Measurements from ENCODE around the gene WDR75.
"Not testable (repeated sequence)": the region's sequence is repeated elsewhere in the genome, so short reads cannot be mapped to it uniquely, and the experiment has no call there.

The WDR75 gene

DNA sequence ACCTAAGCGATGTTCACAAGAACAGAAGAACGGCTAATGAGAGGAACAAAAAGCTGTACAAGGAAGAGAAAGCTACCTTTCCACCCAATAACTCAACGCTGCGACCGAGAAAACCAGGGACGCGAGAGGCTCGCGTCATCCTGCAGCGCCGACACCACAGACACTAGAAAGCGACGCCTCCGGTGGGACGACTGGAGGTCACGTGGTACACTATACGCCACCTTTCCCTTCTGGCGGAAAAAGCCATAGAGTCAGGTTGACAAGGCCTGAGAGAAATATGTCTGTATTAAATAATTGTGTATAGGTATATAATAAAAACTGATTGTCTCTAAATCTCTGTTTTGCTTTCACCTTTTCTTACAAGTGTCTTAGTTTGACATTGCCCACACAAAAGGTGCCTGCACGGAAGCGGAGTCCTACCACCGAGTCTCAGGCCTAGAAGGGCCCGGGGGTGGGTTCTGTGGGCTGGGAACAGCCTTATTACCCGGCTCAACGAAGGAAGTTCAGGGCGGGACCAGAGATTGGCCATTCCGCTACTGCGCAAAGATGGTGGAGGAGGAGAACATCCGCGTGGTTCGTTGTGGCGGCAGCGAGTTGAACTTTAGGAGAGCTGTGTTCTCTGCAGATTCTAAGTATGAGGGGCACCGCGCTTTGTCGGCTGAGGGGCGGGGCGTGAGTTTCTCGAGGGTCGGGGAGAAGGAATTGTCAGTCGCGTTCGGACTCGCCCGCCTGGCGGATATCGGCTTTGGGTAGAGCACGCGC, at the start of gene WDR75:
WDR75 (plus strand) TSS at position 528 of the 762 bp plus-strand sequence; CDS start at position 547, 19 bp downstream.
- DNase-seq, result peak; percentile 94
- ATAC-seq, result peak; percentile 93

DNA sequence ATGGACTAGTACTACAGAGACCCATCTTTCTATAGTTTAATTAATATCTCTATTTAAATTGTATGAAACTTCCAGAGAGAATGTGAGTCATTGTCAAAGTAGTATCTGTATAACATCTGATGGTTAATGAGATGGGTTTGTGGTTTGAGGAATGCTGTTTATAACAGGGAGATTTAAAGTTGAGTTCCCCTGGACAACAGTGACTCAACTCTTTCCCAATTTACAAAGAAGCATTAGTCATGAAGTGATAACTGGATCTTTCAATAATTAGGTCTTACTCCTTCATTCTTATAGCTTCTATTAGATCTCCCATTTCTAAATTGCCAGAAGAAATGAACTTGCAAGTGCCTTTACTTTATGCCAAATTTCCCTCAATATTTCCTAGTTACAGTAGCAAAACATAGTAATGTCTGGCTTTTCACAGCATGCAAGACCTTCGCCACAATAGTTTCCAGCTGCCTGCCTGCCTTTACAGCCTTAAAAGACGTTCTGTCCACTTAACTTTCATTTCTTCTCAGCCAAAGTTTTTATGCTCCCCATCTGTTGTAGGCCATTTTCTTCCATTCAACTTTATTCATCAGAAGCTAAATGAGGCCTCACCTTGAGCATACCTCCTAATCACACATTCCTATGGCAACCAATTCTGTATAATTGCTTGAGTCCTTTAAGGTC, 47.7 kb upstream of the WDR75 start:
- ATAC-seq (no peak), DNase-seq (no peak)

DNA sequence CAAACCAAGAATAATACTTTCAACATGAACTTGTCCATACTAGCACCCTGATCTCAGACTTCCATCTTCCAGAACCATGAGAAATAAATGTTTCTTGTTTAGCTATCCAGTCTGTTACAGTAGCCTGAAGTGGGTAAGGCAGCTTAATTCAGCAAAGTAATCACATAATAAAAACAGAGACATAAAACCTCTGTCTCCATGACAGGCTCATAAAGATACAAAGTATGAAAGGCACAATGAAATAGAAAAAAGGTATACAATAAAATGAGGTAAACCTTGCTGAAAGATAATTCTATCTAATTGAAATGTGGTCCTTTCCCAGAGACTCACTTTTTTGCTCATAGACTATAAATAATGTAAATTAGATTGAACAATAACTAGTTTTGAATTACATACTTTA, 46.7 kb upstream of the WDR75 start:
- ATAC-seq (no peak), DNase-seq (no peak)

DNA sequence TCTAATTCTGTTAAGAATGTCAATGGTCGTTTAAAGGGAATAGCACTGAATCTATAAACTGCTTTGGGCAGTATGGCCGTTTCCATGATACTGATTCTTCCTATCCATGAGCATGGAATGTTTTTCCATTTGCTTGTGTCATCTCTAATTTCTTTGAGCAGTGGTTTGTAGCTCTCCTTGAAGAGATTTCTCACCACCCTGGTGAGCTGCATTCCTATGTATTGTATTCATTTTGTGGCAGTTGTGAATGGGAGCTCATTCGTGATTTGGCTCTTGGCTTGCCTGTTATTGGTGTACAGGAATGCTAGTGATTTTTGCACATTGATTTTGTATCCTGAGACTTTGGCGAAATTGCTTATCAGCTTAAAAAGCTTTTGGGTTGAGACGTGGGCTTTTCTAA, 38.3 kb upstream of the WDR75 start:
- DNase-seq, result no peak
- ATAC-seq, result no peak

DNA sequence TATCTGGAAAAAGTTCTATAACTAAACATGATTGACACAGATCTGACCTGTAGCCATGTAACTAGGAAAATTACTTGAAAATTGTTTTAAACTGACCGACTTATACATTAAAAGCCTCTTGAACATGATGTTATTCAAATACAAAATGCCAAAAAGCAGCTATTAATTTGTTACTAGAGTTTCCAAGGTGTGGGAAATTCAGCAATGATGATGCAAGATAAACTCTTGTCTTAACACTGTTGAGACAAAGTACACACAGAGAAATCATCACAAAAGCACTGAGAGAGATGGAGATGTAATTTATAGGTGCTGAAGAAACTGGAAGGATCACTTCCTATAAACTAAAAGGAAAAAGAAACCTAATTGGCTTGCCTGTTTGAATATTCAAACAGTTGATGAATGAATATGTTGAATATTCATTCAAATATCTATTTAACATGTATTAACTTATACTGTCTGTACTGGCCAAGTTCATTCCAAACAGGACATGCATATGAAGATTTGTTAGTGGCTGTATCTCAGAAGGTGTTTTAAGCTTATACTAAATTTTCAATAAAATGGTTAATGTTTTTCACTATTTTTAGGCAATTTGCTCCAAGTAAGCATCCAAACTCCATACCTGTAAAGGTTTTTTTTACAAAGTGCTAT, 34.6 kb upstream of the WDR75 start:
- no peak for DNase-seq
- no peak for ATAC-seq

DNA sequence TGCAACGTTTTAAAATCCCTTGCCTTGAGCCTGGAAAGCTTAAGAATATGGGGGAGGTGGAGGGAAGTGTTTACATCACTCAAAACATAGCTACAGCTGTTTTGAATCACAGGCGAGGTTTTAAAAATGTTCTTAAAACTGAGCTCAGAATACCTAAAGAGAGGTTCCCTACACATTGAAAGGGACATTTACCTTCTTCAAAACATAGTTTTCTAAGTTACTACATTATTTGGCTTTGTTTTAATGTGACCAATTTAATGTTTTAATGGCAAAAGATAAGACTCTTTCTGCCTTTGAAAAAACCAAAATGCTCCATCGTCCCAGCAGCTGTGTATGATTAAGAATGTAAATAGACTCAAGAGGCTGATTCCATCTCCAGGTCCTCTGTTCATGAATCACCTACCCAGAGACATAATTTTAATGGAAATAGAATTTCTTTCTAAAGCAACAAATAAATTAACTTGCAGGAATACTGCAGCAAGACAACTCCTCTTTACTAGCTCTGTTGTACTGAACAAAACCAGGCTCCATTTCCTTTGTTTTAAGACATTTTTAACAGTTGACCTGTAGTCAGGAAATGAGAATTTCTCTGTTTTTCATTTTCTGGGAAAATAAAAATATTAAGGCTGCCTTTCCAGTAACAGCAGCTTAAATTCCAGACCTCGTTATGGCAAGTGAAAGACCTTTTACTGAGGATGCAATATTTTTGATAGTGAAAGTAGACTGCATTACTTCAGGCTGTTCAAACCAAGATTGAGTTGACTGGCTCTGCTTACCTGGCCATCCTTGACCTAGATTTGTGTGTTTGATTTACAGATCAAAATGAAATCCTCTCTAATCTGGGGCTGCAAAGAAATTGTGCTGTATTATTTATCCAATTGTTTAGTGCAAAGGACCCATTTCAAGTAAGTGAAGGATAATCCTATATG, 33.7 kb upstream of the WDR75 start:
- ATAC-seq (no peak), DNase-seq (no peak)

DNA sequence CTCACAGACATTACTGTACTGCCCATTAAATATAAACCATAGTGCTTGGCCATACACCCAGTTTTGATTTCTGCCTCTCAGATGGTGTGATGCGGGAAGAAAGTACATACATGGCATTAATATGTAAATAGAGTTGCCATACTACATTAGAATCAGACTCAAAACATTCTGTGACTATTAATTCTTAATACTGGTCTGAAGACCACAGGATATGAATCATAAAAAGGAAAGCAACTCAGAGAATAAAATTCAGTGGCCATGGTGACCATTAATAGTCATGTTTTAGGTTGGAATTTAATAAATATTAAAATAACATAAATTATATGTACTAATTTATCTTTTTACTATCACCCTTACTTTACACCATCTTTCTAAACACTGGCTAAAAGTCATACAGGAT, 33.0 kb upstream of the WDR75 start:
- no peak for ATAC-seq
- no peak for DNase-seq

DNA sequence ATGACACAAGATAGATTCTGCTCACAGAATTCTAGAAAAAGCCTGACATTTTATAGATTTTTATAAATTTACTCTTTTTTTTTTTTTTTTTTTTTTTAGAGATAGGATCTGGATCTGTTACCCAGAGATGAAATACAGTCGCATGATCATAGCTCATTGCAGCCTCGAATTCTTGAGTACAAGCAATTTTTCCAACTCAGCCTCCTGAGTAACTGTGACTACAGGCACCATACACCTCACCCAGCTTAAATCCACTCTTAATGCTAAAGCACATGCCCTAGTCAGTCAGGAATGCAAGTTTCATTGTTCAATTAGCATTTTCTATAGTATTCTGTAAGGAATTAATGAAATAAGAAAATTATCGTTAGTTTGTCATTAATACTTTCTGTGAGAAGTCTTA, 32.1 kb upstream of the WDR75 start:
- DNase-seq, result no peak
- ATAC-seq, result peak; percentile 46

DNA sequence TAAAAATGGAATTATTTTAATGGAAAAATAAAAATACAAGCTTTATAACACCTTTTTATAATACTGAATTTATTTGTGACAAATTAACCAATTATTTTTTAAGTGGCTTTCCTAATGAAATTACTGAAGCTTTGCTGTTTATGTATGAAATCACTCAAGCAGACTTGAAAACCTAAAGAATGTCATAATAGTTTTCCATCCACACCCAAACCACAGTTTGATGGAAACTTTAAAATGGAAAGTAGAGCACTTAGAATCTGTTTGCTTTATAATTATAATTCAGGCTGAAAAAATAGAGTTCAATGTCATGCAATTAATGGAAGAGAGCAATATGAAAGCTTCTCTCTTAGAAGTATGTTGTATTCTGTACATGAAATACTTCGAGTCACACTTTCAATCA, 31.6 kb upstream of the WDR75 start:
- ATAC-seq, result peak; percentile 28

DNA sequence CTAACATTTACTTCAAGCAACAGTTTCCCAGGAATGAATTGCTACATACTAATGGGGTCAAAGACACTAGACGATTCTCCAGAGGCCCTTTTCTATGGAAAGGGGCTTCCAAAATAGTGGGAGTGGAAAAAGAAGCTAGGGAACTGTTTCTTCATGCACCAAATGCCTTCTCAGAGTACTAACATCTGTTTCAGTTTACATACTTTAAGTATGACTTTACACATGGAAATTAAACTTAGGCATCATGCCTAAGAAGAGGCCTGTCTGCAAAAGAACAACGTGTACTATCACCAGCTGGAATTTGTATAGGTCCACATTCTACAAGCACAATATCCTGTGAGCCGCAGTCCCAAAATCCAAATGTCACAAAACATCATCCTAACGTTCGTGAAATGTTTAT, 29.4 kb upstream of the WDR75 start:
- ATAC-seq (no peak), DNase-seq (no peak)

More for the DNA sequence above, 31.6 kb upstream of the WDR75 start:
- no peak for DNase-seq

DNA sequence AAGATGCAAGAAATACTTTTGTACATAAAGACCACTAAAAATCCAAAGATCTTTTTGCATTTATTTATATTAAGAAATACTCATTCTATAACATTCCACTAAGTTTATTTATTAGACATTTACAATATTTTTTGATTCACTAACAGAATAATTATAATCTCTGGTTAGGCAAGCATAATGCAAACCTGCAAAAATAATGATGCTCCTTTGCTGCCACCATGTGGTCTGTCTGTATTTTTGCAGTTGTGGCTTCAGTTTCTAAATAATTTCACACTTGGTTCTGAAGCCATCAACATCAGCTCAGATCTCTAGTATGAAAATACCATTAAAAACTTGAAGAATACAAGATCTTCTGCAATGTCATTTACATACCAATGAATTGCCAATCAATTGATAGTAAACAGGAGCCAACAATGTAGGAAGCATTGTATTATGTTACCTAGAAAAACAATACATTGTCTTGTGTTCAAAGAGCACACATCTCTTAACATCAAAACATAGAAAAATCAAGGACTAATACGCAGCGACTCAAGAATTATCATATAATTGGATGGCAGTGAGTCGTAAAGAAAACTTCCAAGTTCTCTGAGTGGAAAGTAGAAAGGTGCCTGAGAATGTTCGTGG, 28.8 kb upstream of the WDR75 start:
- peak; percentile 59 for ATAC-seq
- DNase-seq, result peak; percentile 53

DNA sequence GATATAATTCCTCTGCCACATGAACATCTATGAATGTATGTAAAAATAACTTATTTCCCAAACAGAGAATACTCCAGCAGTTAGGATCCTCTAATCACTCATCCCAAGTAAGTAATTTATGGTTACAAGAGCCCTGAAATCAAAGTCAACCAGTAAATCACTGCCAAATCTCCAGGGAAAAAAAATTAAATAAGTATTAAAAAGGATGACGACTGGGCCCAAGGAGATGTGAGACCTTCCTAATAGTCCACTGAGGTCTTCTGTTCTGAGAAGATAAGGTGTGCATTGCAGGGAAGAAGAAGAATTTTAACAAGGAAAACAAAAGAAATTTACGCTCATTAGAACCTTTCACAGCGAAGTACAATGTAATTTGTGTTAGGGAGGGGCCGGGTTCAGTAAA, 28.0 kb upstream of the WDR75 start:
- no peak for DNase-seq
- no peak for ATAC-seq

DNA sequence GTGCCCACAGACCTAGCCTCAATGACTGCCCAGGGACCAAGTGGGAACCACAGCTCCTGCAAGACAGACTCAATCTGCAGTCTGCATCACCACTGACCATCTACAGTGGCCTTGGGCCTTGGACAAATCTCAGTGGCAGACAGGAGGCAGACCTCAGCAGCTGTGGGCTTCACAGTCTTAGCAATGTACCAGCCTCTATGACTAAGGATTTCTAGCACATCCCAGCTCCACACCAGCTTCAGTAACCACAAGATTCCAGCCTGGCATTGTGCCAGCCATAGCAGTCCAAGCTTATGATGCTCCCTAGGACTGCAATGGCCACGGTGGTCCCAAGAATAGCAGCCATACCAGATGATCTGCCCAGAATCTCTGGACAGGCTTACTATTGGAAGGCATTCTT, 19.6 kb upstream of the WDR75 start:
- DNase-seq (no peak), ATAC-seq (no peak)

DNA sequence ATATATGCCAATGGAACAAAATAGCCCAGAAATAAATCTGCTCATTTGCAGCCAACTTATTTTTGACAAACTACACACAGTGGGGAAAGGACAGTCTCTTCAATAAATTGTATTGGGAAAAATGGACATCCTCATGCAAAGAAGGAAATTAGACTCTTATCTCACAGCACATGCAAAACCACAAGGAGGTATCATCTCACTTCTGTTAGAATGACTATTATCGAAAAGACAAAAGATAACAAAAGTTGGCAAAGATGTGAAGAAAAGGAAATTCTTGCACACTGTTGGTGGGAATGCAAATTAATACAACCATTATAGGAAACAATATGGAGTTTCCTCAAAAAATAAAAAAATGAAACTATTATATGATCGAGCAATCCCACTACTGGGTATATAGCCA, 16.3 kb upstream of the WDR75 start:
- ATAC-seq (no peak), DNase-seq (no peak)

DNA sequence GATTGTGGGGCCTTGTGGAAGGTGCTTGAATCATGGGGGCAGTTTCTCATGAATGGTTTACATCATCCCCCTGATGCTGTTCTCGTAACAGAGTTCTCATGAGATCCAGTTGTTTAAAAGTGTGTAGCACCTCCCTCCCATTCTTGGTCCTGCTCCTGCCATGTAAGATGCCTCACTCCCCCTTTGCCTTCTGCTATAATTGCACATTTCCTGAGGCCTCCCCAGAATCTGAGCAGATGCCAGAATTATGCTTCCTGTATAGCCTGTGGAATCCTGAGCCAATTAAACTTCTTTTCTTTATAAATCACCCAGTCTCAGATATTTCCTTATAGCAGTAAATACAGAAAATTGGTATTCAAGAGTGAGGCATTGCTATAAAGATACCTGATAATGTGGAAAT, 15.6 kb upstream of the WDR75 start:
- no peak for ATAC-seq
- no peak for DNase-seq

DNA sequence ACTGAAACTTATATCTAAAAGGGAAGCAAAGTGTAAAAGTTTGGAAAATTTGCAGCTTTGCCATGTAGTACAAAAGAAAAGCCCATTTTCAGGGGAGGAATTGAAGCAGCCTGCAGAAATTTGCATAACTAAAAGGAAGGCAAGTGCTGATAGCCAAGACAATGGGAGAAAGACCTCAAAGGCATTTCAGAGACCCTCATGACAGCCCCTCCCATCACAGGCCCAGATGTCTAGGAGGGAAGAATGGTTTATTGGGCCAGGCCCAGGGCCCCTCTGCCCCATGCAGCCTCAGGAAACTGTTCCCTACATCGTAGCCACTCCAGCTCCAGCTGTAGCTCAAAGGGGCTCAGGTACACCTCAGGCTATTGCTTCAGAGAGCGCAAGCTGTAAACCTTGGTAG, 14.4 kb upstream of the WDR75 start:
- DNase-seq, result no peak
- no peak for ATAC-seq

DNA sequence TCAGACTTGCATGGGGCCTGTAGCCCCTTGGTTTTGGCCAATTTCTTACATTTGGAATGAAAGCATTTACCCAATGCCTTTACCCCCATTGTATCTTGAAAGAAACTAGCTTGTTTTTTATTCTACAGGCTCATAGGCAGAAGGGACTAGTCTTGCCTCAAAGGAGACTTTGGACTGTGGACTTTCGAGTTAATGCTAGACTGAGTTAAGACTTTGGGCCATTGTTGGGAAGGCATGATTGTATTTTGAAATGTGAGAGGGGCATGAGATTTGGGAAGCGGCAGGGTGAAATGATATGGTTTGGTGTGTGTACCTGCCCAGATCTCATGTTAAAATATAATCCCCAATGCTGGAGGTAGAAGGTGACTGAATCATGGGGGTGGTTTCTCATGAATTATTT, 13.4 kb upstream of the WDR75 start:
- ATAC-seq (no peak), DNase-seq (no peak)

DNA sequence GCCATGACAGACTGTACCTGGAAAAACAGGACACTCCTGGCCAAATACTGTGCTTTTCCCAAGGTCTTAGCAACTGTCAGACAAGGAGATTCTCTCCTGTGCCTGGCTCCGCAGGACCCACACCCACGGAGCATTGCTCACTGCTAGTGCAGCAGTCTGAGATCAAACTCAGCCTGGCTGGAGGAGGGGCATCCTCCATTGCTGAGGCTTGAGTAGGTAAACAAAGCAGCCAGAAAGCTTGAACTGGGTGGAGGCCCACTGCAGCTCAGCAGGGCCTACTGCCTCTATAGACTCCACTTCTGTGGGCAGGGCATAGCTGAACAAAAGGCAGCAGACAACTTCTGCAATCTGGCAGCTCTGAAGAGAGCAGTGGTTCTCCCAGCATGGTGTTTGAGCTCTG, 10.8 kb upstream of the WDR75 start:
- not testable (repeated sequence) for DNase-seq, ATAC-seq

DNA sequence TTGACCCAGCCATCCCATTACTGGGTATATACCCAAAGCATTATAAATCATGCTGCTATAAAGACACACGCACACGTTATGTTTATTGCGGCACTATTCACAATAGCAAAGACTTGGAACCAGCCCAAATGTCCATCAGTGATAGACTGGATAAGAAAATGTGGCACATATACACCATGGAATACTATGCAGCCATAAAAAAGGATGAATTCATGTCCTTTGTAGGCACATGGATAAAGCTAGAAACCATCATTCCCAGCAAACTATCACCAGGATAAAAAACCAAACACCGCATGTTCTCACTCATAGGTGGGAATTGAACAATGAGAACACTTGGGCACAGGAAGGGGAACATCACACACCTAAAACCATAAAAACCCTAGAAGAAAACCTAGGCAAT, 5.5 kb upstream of the WDR75 start:
- not testable (repeated sequence) for ATAC-seq

DNA sequence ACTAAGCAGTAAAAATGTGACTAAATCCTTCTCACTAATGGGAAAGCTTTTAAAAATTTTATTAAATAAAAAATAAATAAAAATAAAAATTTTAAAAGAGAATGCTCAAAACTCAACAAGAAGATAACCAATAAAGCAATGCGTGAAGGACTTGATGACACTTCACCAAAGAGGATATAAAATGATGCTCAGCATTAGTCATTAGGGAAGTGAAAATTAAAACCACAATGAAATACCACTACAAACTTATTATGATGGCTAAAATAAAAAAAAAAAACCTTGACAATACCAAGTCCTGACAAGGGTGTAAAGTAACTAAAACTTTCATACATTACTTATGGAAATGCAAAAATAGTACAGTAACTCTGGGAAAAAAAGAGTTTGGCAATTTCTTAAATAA, 3.3 kb upstream of the WDR75 start:
- ATAC-seq (no peak), DNase-seq (no peak)

More for the DNA sequence above, 5.5 kb upstream of the WDR75 start:
- DNase-seq, result not testable (repeated sequence)

DNA sequence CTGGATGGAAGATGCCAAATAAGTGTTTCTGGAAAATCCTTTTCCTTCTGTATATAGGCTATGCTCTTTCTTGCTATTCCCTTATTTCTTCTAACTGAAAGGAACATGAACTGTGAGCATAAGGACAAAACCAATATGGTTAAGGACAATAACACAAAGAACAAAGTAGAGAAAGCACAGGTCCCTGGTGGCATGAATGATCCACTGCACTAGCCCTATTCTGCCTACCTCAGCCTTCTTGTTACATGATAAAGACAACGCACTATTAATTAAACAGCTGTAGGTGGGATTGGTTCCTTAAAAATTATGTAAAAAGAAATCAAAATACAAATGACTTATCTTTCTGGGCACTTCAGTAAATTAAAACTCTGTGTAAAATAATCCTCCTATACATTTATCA, 1.9 kb upstream of the WDR75 start:
- DNase-seq (no peak), ATAC-seq (no peak)

DNA sequence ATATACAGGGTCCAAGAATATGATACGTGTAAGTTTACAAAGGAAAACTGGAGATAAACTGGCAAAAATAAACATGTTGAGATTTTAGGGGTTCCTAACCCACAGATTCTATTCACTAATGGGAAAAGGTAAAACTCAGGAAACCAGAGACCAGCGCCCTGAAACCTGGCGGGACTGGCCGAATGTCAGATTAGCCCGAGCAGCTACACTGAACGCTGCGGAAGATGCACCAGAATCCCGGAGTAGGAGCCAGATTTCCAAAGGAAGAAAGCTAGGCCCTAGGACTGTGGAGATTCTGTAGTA, 679 bp upstream of the WDR75 start:
- ATAC-seq (peak; percentile 1), DNase-seq (no peak)
